H1 (cell line): ENCODE results near the gene FNIP2. TPM values are rescaled to one million over a fixed set of nuclear protein-coding genes. Genes with fewer than 3 reads are reported as not detected.

Source experiments
- CTCF ChIA-PET: fragments of 300-600 bp; sonication (Branson Sonifier 250); formaldehyde crosslinking; loops from one replicate; lab custom pipeline; 2021; ENCODE audit not compliant: partially characterized antibody; lab: Charles Lee
- POLR2A ChIA-PET: fragments of 300-600 bp; sonication (Branson Sonifier 250); formaldehyde crosslinking; loops from one replicate; lab custom pipeline; 2021; ENCODE audit warnings: inconsistent platforms; ENCODE audit not compliant: partially characterized antibody; lab: Charles Lee
- DNase-seq, 2 experiments: peaks; one replicate each; pipeline versions ENCODE4 v3.0.0 to v3.0.0-alpha.2; 2010 to 2022; ENCODE audit warnings: low spot score in 2 of 2, low read depth in 1 of 2, mixed read lengths in 1 of 2
- FAIRE-seq: peaks from 2 replicates; lab custom pipeline; 2011; peaks lifted over from hg19 to GRCh38; lab: Jason Lieb, UNC
- H2AFZ ChIP-seq: 2 replicates; pipeline ENCODE4 v1.8.1; 2012; ENCODE audit warnings: low read length, inconsistent platforms
- H2AK5ac ChIP-seq: 2 replicates; pipeline ENCODE4 v1.6.1; 2013; ENCODE audit warnings: low read depth, low read length
- H2BK120ac ChIP-seq: replicated peaks from 2 replicates; pipeline ENCODE3; 2013; ENCODE audit warnings: low read depth, low read length, inconsistent platforms
- H2BK12ac ChIP-seq: 2 replicates; pipeline ENCODE4 v1.6.1; 2013; ENCODE audit warnings: low read depth, low read length
- H2BK15ac ChIP-seq: 2 replicates; pipeline ENCODE4 v1.6.1; 2013; ENCODE audit warnings: low read length
- H2BK20ac ChIP-seq: 2 replicates; pipeline ENCODE4 v1.6.1; 2013; ENCODE audit warnings: low read length
- H2BK5ac ChIP-seq: 2 replicates; pipeline ENCODE4 v1.6.1; 2013; ENCODE audit warnings: low read depth, low read length
- H3K14ac ChIP-seq: 2 replicates; pipeline ENCODE4 v1.6.1; 2013; ENCODE audit warnings: inconsistent platforms; ENCODE audit not compliant: insufficient read length
- H3K18ac ChIP-seq: 2 replicates; pipeline ENCODE4 v1.6.1; 2013; ENCODE audit warnings: low read length; ENCODE audit errors: extremely low read depth
- H3K23ac ChIP-seq: 2 replicates; pipeline ENCODE4 v1.6.1; 2013; ENCODE audit warnings: inconsistent platforms; ENCODE audit not compliant: insufficient read length
- H3K23me2 ChIP-seq: 2 replicates; pipeline ENCODE4 v1.6.1; 2013; ENCODE audit warnings: low read depth, low read length
- H3K27ac ChIP-seq: 2 replicates; pipeline ENCODE4 v1.6.1; 2011; ENCODE audit warnings: low read depth, low read length, inconsistent platforms
- H3K27me3 ChIP-seq, 4 experiments: replicated peaks in 1 of 4; 1 replicate in 1 of 4; 2 replicates in 3 of 4; pipeline versions ENCODE4 v1.6.1 to v1.8.1; 2011 to 2013; ENCODE audit warnings: low read length in 3 of 4, mild to moderate bottlenecking in 3 of 4, inconsistent platforms in 2 of 4, mixed read lengths in 2 of 4, moderate library complexity in 1 of 4; ENCODE audit not compliant: control insufficient read depth in 3 of 4, insufficient read depth in 3 of 4; ENCODE audit errors: extremely low read depth in 1 of 4
- H3K36me3 ChIP-seq, 4 experiments: 2 replicates each; pipeline versions ENCODE4 v1.6.1 to v1.8.1; 2011 to 2013; ENCODE audit warnings: mild to moderate bottlenecking in 4 of 4, low read length in 3 of 4, moderate library complexity in 2 of 4, control low read depth in 1 of 4, inconsistent platforms in 1 of 4; ENCODE audit not compliant: insufficient read depth in 4 of 4, control insufficient read depth in 2 of 4
- H3K4ac ChIP-seq: replicated peaks from 2 replicates; pipeline ENCODE3; 2013; ENCODE audit warnings: low read length, low read depth, mixed read lengths, inconsistent platforms; ENCODE audit not compliant: insufficient read length
- H3K4me1 ChIP-seq, 4 experiments: replicated peaks in 1 of 4; 1 replicate in 1 of 4; 2 replicates in 3 of 4; pipeline versions ENCODE4 v1.6.1 to v1.8.1; 2011 to 2013; ENCODE audit warnings: low read length in 3 of 4, inconsistent platforms in 2 of 4, mixed read lengths in 1 of 4; ENCODE audit not compliant: insufficient read depth in 4 of 4, control insufficient read depth in 3 of 4
- H3K4me2 ChIP-seq, 2 experiments: 2 replicates each; pipeline versions ENCODE4 v1.6.1 to v1.8.1; 2011 to 2013; ENCODE audit warnings: low read depth in 2 of 2, low read length in 2 of 2, control low read depth in 1 of 2, inconsistent platforms in 1 of 2, mild to moderate bottlenecking in 1 of 2; ENCODE audit not compliant: insufficient read depth in 1 of 2
- H3K4me3 ChIP-seq, 4 experiments: fragments of 200-600, 300-600 bp in 1 of 4; sonication (generic), shearing (Covaris generic), sonication (Bioruptor Twin) in 1 of 4; 2 replicates each; pipeline versions ENCODE4 v1.5.1 to v1.8.1; 2011 to 2016; ENCODE audit warnings: low read length in 4 of 4, low read depth in 3 of 4, control low read depth in 2 of 4, inconsistent platforms in 2 of 4, mild to moderate bottlenecking in 2 of 4, mixed read lengths in 1 of 4, moderate library complexity in 1 of 4; ENCODE audit not compliant: insufficient read depth in 2 of 4; ENCODE audit errors: extremely low read depth in 1 of 4
- H3K56ac ChIP-seq: replicated peaks from 2 replicates; pipeline ENCODE3; 2013; ENCODE audit warnings: low read depth, mild to moderate bottlenecking, mixed read lengths, low read length, inconsistent platforms; ENCODE audit not compliant: insufficient read length
- H3K79me1 ChIP-seq: 2 replicates; pipeline ENCODE4 v1.6.1; 2013; ENCODE audit warnings: low read depth, low read length, control low read depth
- H3K79me2 ChIP-seq, 2 experiments: 2 replicates each; pipeline versions ENCODE4 v1.6.1 to v1.8.1; 2012 to 2013; ENCODE audit warnings: low read length in 2 of 2, mild to moderate bottlenecking in 2 of 2, inconsistent platforms in 1 of 2; ENCODE audit not compliant: insufficient read depth in 2 of 2, control insufficient read depth in 1 of 2
- H3K9ac ChIP-seq, 4 experiments: replicated peaks in 1 of 4; 1 replicate in 1 of 4; 2 replicates in 3 of 4; pipeline versions ENCODE4 v1.6.1 to v1.8.1; 2011 to 2013; ENCODE audit warnings: low read depth in 3 of 4, low read length in 3 of 4, control low read depth in 2 of 4, mild to moderate bottlenecking in 2 of 4, moderate library complexity in 2 of 4, inconsistent platforms in 1 of 4; ENCODE audit errors: extremely low read depth in 1 of 4
- H3K9me3 ChIP-seq, 2 experiments: 2 replicates each; pipeline versions ENCODE4 v1.6.1 to v1.8.1; 2012 to 2013; ENCODE audit warnings: mild to moderate bottlenecking in 2 of 2, moderate library complexity in 2 of 2, control low read depth in 1 of 2, inconsistent platforms in 1 of 2, low read depth in 1 of 2, low read length in 1 of 2, mixed read lengths in 1 of 2; ENCODE audit not compliant: insufficient read depth in 2 of 2
- H4K20me1 ChIP-seq, 2 experiments: replicated peaks in 1 of 2; 2 replicates each; pipeline versions ENCODE3 to v1.8.1; 2011 to 2013; ENCODE audit warnings: inconsistent platforms in 2 of 2, low read length in 2 of 2, mild to moderate bottlenecking in 1 of 2; ENCODE audit not compliant: insufficient read depth in 2 of 2, control insufficient read depth in 1 of 2
- H4K5ac ChIP-seq: 2 replicates; pipeline ENCODE4 v1.6.1; 2013; ENCODE audit warnings: low read length, low read depth, mixed read lengths, inconsistent platforms; ENCODE audit not compliant: insufficient read length
- H4K8ac ChIP-seq: 2 replicates; pipeline ENCODE4 v1.8.0; 2013; ENCODE audit warnings: mild to moderate bottlenecking, moderate library complexity, low read length, inconsistent platforms; ENCODE audit not compliant: insufficient read depth; ENCODE audit errors: extremely low read depth
- H4K91ac ChIP-seq: replicated peaks from 2 replicates; pipeline ENCODE3; 2013; ENCODE audit warnings: low read length, mixed read lengths, inconsistent platforms; ENCODE audit not compliant: insufficient read length
- KDM1A ChIP-seq: fragments of 200-600, 300-600 bp; sonication (generic); IDR thresholded peaks from 2 replicates; pipeline ENCODE4 v1.7.1; 2016; ENCODE audit warnings: mild to moderate bottlenecking, low read length, borderline replicate concordance
- MAFK ChIP-seq: IDR thresholded peaks from 2 replicates; pipeline ENCODE4 v1.6.1; 2012; ENCODE audit warnings: low read depth, mild to moderate bottlenecking, improper control_type of control experiment, low read length
- TAF1 ChIP-seq: IDR thresholded peaks from 2 replicates; pipeline ENCODE4 v1.6.1; 2011; ENCODE audit warnings: mild to moderate bottlenecking, low read depth, low read length
- WGBS, 2 experiments: shearing (Covaris generic) in 1 of 2; methylation state at CpG; one replicate each; pipeline versions ENCODE4 v1.1.6 to v1.1.7; 2013 to 2015; ENCODE audit warnings: low lambda C conversion rate in 2 of 2, mixed read lengths in 2 of 2, inconsistent platforms in 1 of 2, low coverage in 1 of 2, missing lambda C conversion rate in 1 of 2; ENCODE audit not compliant: insufficient replicate concordance in 2 of 2, insufficient coverage in 1 of 2, insufficient read length in 1 of 2; ENCODE audit errors: extremely low coverage in 1 of 2, missing lambda C conversion rate in 1 of 2; 5-methylcytosine and 5-hydroxymethylcytosine counted together
- polyA plus RNA-seq, 7 experiments: library from polyadenylated mRNA; depleted of rRNA in 3 of 7; stranded (reverse) in 5 of 7; unstranded in 2 of 7; fragments of >200 nt in 5 of 7; fragments of 200-250 nt in 2 of 7; gene quantifications; 1 replicate in 5 of 7; 2 replicates in 1 of 7; 4 replicates in 1 of 7; pipeline versions ENCODE4 v1.2.1 to v1.2.3, GENCODE V29; 2011 to 2013; ENCODE audit warnings: missing spikeins in 2 of 7, mixed read lengths in 2 of 7
- total RNA-seq: library from RNA; stranded (reverse); fragmentation: NEBNext Ultra II Directional; extraction: Animal tissue kit (Norgen Biotek cat#: 25700); gene quantifications from 2 replicates; pipeline ENCODE4 v1.2.1, GENCODE V29; 2021

The FNIP2 gene
- total and polyA plus RNA-seq, 2 of the 8 experiments (the other 6 are each of a cell fraction or from before 2014, with no cell fraction given), result 4.0 to 13.0 TPM

GRCh38 chr4:158859661-158860060 lies 90.8 kb downstream of the FNIP2 start:
- Histone ChIP-seq H2AK5ac (no peak overlapping the region), H3K4ac (no peak overlapping the region), H3K36me3 (peaks cover 0 to 4% (median 0%) of the 10 kb centered on the region in 4 experiments; a peak in 2 of 8 replicates), H2BK120ac (no peak overlapping the region), H3K23me2 (no peaks in the 10 kb centered on the region), H3K79me1 (no peaks in the 10 kb centered on the region), H2BK20ac (no peak overlapping the region), H3K9ac (no peak overlapping the region), H3K18ac (no peak overlapping the region), H3K4me2 (no peak overlapping the region), H3K9me3 (no peaks in the 10 kb centered on the region), H3K79me2 (no peaks in the 10 kb centered on the region), H4K91ac (no peak overlapping the region), H4K5ac (no peak overlapping the region), H3K4me3 (no peak overlapping the region), H3K56ac (no peak overlapping the region), H2AFZ (no peak overlapping the region), H3K27ac (no peak overlapping the region), H2BK12ac (no peak overlapping the region), H4K20me1 (no peaks in the 10 kb centered on the region), H2BK15ac (no peak overlapping the region), H2BK5ac (no peak overlapping the region), H3K14ac (no peak overlapping the region), H3K27me3 (no peaks in the 10 kb centered on the region), H3K4me1 (no peaks in the 10 kb centered on the region; a peak in 1 of 7 replicates), H3K23ac (no peak overlapping the region), H4K8ac (no peak overlapping the region)
- no peak for DNase-seq
- POLR2A ChIA-PET, result interaction anchor here (0.6 kb wide), 1 partner anchor 15 kb away, joined by 3 read pairs; no protein-coding TSS in a partner anchor
- WGBS, 2 experiments, result 97% methylated on average over 4 of the region's 4 CpGs; no CpG with 5 or more reads in 1 of the 2 experiments
- FAIRE-seq, result no peak
- CTCF ChIA-PET, result interaction anchor here (2.8 kb wide), 1 partner anchor 332 kb away, joined by 25 read pairs; no protein-coding TSS in a partner anchor
- TF ChIP-seq MAFK, result no peak
- TF ChIP-seq KDM1A, result no peak
- TF ChIP-seq TAF1, result no peak
